HL-60/S4 (cell line): Measurements from ENCODE around the gene HOXA6.

Experiments used
- in situ Hi-C: fragments of 300-500 bp; cut with MboI; formaldehyde crosslinking; loops from 2 replicates; pipeline ENCODE4 v1.14.3; 2022; ENCODE audit warnings: low sequenced_read_pairs

Gene HOXA6

GRCh38 chr7:27173956-27174873 is 26.6 kb upstream of the HOXA6 start, which contains the start of gene HOXA10:
Gene HOXA10 (minus strand): TSS chr7:27174320. CDS start chr7:27174306, 14 bp downstream.
- in situ Hi-C loops, result loop anchor here (25.0 kb wide), 1 partner anchor 812 kb away; no protein-coding TSS in a partner anchor

GRCh38 chr7:27173511-27173955 is 26.0 kb upstream of the HOXA6 start:
- in situ Hi-C loops, result loop anchor here (25.0 kb wide), 1 partner anchor 811 kb away; no protein-coding TSS in a partner anchor

- in situ Hi-C loops, result loop anchor here (25.0 kb wide), 1 partner anchor 811 kb away; no protein-coding TSS in a partner anchor
Measured at GRCh38 chr7:27172823-27173510, 25.4 kb upstream of the HOXA6 start.

GRCh38 chr7:27172315-27172774 is 24.8 kb upstream of the HOXA6 start:
- in situ Hi-C loops, result loop anchor here (25.0 kb wide), 1 partner anchor 810 kb away; no protein-coding TSS in a partner anchor

GRCh38 chr7:27171637-27172314 is 24.2 kb upstream of the HOXA6 start:
- in situ Hi-C loops, result loop anchor here (25.0 kb wide), 1 partner anchor 809 kb away; no protein-coding TSS in a partner anchor

GRCh38 chr7:27171325-27171636 is 23.7 kb upstream of the HOXA6 start:
- in situ Hi-C loops, result loop anchor here (25.0 kb wide), 1 partner anchor 809 kb away; no protein-coding TSS in a partner anchor

- in situ Hi-C loops, result loop anchor here (25.0 kb wide), 1 partner anchor 808 kb away; no protein-coding TSS in a partner anchor
Measured at GRCh38 chr7:27170426-27171324, 23.1 kb upstream of the HOXA6 start.

- in situ Hi-C loops, result loop anchor here (25.0 kb wide), 1 partner anchor 808 kb away; no protein-coding TSS in a partner anchor
Measured at GRCh38 chr7:27169658-27170425, 22.3 kb upstream of the HOXA6 start.

GRCh38 chr7:27168265-27168947 is 20.8 kb upstream of the HOXA6 start:
- in situ Hi-C loops, result loop anchor here (25.0 kb wide), 1 partner anchor 806 kb away; no protein-coding TSS in a partner anchor

GRCh38 chr7:27167916-27168264 is 20.3 kb upstream of the HOXA6 start:
- in situ Hi-C loops, result loop anchor here (25.0 kb wide), 1 partner anchor 806 kb away; no protein-coding TSS in a partner anchor

- in situ Hi-C loops, result loop anchor here (25.0 kb wide), 1 partner anchor 805 kb away; no protein-coding TSS in a partner anchor
Measured at GRCh38 chr7:27166531-27167505, 19.2 kb upstream of the HOXA6 start.

- in situ Hi-C loops, result loop anchor here (25.0 kb wide), 1 partner anchor 804 kb away; no protein-coding TSS in a partner anchor
Measured at GRCh38 chr7:27165996-27166530, 18.5 kb upstream of the HOXA6 start.

- in situ Hi-C loops, result loop anchor here (25.0 kb wide), 1 partner anchor 803 kb away; no protein-coding TSS in a partner anchor
Measured at GRCh38 chr7:27165089-27165995, 17.8 kb upstream of the HOXA6 start, which contains the start of gene HOXA9. Gene HOXA9 (minus strand): TSS chr7:27165537. CDS start chr7:27165457, 80 bp downstream.

- in situ Hi-C loops, result loop anchor here (25.0 kb wide), 1 partner anchor 802 kb away; no protein-coding TSS in a partner anchor
Measured at GRCh38 chr7:27164367-27165088, 17.0 kb upstream of the HOXA6 start.

GRCh38 chr7:27164045-27164366 is 16.4 kb upstream of the HOXA6 start:
- in situ Hi-C loops, result loop anchor here (25.0 kb wide), 1 partner anchor 802 kb away; no protein-coding TSS in a partner anchor
